ENCODE results near the gene IL1F10. TPM values are rescaled to one million over a fixed set of nuclear protein-coding genes. Genes with fewer than 3 reads are reported as not detected.

IL1F10 gene
- polyA plus RNA-seq, 1 donor: not detected

- no peak for DNase-seq
- Histone ChIP-seq H3K4me1 (ENCODE audit: control insufficient read depth, insufficient read depth, low read length) (no peaks in the 10 kb centered on the region), H3K9me3 (ENCODE audit: control insufficient read depth, low read depth, low read length) (no peaks in the 10 kb centered on the region), H3K4me3 (ENCODE audit: low read length) (no peak overlapping the region), H3K27me3 (ENCODE audit: control insufficient read depth, insufficient read depth, low read length) (no peaks in the 10 kb centered on the region), H3K27ac (ENCODE audit: low read length) (no peak overlapping the region), H3K36me3 (ENCODE audit: control insufficient read depth, insufficient read depth, low read length) (no peaks in the 10 kb centered on the region)
- no CpG with 5 or more reads among the region's 6 CpGs for WGBS (ENCODE audit: insufficient coverage, low lambda C conversion rate)
These were observed 44.1 kb downstream of the IL1F10 start for GRCh38 chr2:113111823-113112287.

- WGBS (ENCODE audit: insufficient coverage, low lambda C conversion rate): 90% methylated on average over 2 of the region's 8 CpGs
- no peaks in the 10 kb centered on the region for H3K9me3 ChIP-seq (ENCODE audit: control insufficient read depth, low read depth, low read length)
- H3K4me3 ChIP-seq (ENCODE audit: low read length): no peak overlapping the region
- H3K36me3 ChIP-seq (ENCODE audit: control insufficient read depth, insufficient read depth, low read length): no peaks in the 10 kb centered on the region
- no peaks in the 10 kb centered on the region for H3K4me1 ChIP-seq (ENCODE audit: control insufficient read depth, insufficient read depth, low read length)
- no peaks in the 10 kb centered on the region for H3K27me3 ChIP-seq (ENCODE audit: control insufficient read depth, insufficient read depth, low read length)
- no peak overlapping the region for H3K27ac ChIP-seq (ENCODE audit: low read length)
- DNase-seq: no peak
These were observed 44.7 kb downstream of the IL1F10 start for GRCh38 chr2:113112441-113112840.

GRCh38 chr2:113112871-113113270 lies 45.1 kb downstream of the IL1F10 start:
- WGBS (ENCODE audit: insufficient coverage, low lambda C conversion rate): no CpG with 5 or more reads among the region's 6 CpGs
- Histone ChIP-seq H3K4me1 (ENCODE audit: control insufficient read depth, insufficient read depth, low read length) (no peaks in the 10 kb centered on the region), H3K9me3 (ENCODE audit: control insufficient read depth, low read depth, low read length) (no peaks in the 10 kb centered on the region), H3K27ac (ENCODE audit: low read length) (no peak overlapping the region), H3K27me3 (ENCODE audit: control insufficient read depth, insufficient read depth, low read length) (no peaks in the 10 kb centered on the region), H3K4me3 (ENCODE audit: low read length) (no peak overlapping the region), H3K36me3 (ENCODE audit: control insufficient read depth, insufficient read depth, low read length) (no peaks in the 10 kb centered on the region)
- DNase-seq: no peak

- DNase-seq: no peak
- H3K27me3 ChIP-seq (ENCODE audit: control insufficient read depth, insufficient read depth, low read length): no peaks in the 10 kb centered on the region
- H3K36me3 ChIP-seq (ENCODE audit: control insufficient read depth, insufficient read depth, low read length): no peaks in the 10 kb centered on the region
- no peaks in the 10 kb centered on the region for H3K4me1 ChIP-seq (ENCODE audit: control insufficient read depth, insufficient read depth, low read length)
- no peak overlapping the region for H3K4me3 ChIP-seq (ENCODE audit: low read length)
- no peaks in the 10 kb centered on the region for H3K9me3 ChIP-seq (ENCODE audit: control insufficient read depth, low read depth, low read length)
- no peak overlapping the region for H3K27ac ChIP-seq (ENCODE audit: low read length)
- WGBS (ENCODE audit: insufficient coverage, low lambda C conversion rate): no CpG with 5 or more reads among the region's 3 CpGs
These were observed 46.0 kb downstream of the IL1F10 start for GRCh38 chr2:113113807-113114206.

- no peak for DNase-seq
- 83% methylated on average over 1 of the region's 6 CpGs for WGBS (ENCODE audit: insufficient coverage, low lambda C conversion rate)
- Histone ChIP-seq H3K27me3 (ENCODE audit: control insufficient read depth, insufficient read depth, low read length) (no peaks in the 10 kb centered on the region), H3K4me3 (ENCODE audit: low read length) (no peak overlapping the region), H3K9me3 (ENCODE audit: control insufficient read depth, low read depth, low read length) (no peaks in the 10 kb centered on the region), H3K4me1 (ENCODE audit: control insufficient read depth, insufficient read depth, low read length) (no peaks in the 10 kb centered on the region), H3K36me3 (ENCODE audit: control insufficient read depth, insufficient read depth, low read length) (no peaks in the 10 kb centered on the region), H3K27ac (ENCODE audit: low read length) (no peak overlapping the region)
These were observed 46.6 kb downstream of the IL1F10 start for GRCh38 chr2:113114224-113114945.

GRCh38 chr2:113114996-113115395 lies 47.2 kb downstream of the IL1F10 start:
- no CpG with 5 or more reads among the region's 4 CpGs for WGBS (ENCODE audit: insufficient coverage, low lambda C conversion rate)
- Histone ChIP-seq H3K4me1 (ENCODE audit: control insufficient read depth, insufficient read depth, low read length) (no peaks in the 10 kb centered on the region), H3K4me3 (ENCODE audit: low read length) (no peak overlapping the region), H3K36me3 (ENCODE audit: control insufficient read depth, insufficient read depth, low read length) (no peaks in the 10 kb centered on the region), H3K9me3 (ENCODE audit: control insufficient read depth, low read depth, low read length) (no peaks in the 10 kb centered on the region), H3K27me3 (ENCODE audit: control insufficient read depth, insufficient read depth, low read length) (no peaks in the 10 kb centered on the region), H3K27ac (ENCODE audit: low read length) (no peak overlapping the region)
- no peak for DNase-seq

GRCh38 chr2:113116100-113116958 lies 48.6 kb downstream of the IL1F10 start:
- Histone ChIP-seq H3K4me1 (ENCODE audit: control insufficient read depth, insufficient read depth, low read length) (no peaks in the 10 kb centered on the region), H3K27me3 (ENCODE audit: control insufficient read depth, insufficient read depth, low read length) (no peaks in the 10 kb centered on the region), H3K36me3 (ENCODE audit: control insufficient read depth, insufficient read depth, low read length) (no peaks in the 10 kb centered on the region), H3K27ac (ENCODE audit: low read length) (no peak overlapping the region), H3K9me3 (ENCODE audit: control insufficient read depth, low read depth, low read length) (no peaks in the 10 kb centered on the region), H3K4me3 (ENCODE audit: low read length) (no peak overlapping the region)
- 90% methylated on average over 2 of the region's 10 CpGs for WGBS (ENCODE audit: insufficient coverage, low lambda C conversion rate)
- no peak for DNase-seq

GRCh38 chr2:113117541-113118262 lies 49.9 kb downstream of the IL1F10 start:
- Histone ChIP-seq H3K27ac (ENCODE audit: low read length) (no peak overlapping the region), H3K4me1 (ENCODE audit: control insufficient read depth, insufficient read depth, low read length) (no peaks in the 10 kb centered on the region), H3K36me3 (ENCODE audit: control insufficient read depth, insufficient read depth, low read length) (no peaks in the 10 kb centered on the region), H3K9me3 (ENCODE audit: control insufficient read depth, low read depth, low read length) (no peaks in the 10 kb centered on the region), H3K4me3 (ENCODE audit: low read length) (no peak overlapping the region), H3K27me3 (ENCODE audit: control insufficient read depth, insufficient read depth, low read length) (no peaks in the 10 kb centered on the region)
- no CpG with 5 or more reads among the region's 9 CpGs for WGBS (ENCODE audit: insufficient coverage, low lambda C conversion rate)
- no peak for DNase-seq

GRCh38 chr2:113118263-113118657 lies 50.5 kb downstream of the IL1F10 start:
- no peak for DNase-seq
- no peak overlapping the region for H3K27ac ChIP-seq (ENCODE audit: low read length)
- no peak overlapping the region for H3K4me3 ChIP-seq (ENCODE audit: low read length)

GRCh38 chr2:113119111-113119510 lies 51.3 kb downstream of the IL1F10 start:
- Histone ChIP-seq H3K4me3 (ENCODE audit: low read length) (no peak overlapping the region), H3K9me3 (ENCODE audit: control insufficient read depth, low read depth, low read length) (no peaks in the 10 kb centered on the region), H3K27me3 (ENCODE audit: control insufficient read depth, insufficient read depth, low read length) (no peaks in the 10 kb centered on the region), H3K36me3 (ENCODE audit: control insufficient read depth, insufficient read depth, low read length) (no peaks in the 10 kb centered on the region), H3K4me1 (ENCODE audit: control insufficient read depth, insufficient read depth, low read length) (no peaks in the 10 kb centered on the region), H3K27ac (ENCODE audit: low read length) (no peak overlapping the region)
- no peak for DNase-seq
- no CpG with 5 or more reads among the region's 2 CpGs for WGBS (ENCODE audit: insufficient coverage, low lambda C conversion rate)

More at GRCh38 chr2:113118263-113118657, 50.5 kb downstream of the IL1F10 start:
- H3K36me3 ChIP-seq (ENCODE audit: control insufficient read depth, insufficient read depth, low read length): no peaks in the 10 kb centered on the region
- no peaks in the 10 kb centered on the region for H3K4me1 ChIP-seq (ENCODE audit: control insufficient read depth, insufficient read depth, low read length)
- H3K27me3 ChIP-seq (ENCODE audit: control insufficient read depth, insufficient read depth, low read length): no peaks in the 10 kb centered on the region
- H3K9me3 ChIP-seq (ENCODE audit: control insufficient read depth, low read depth, low read length): no peaks in the 10 kb centered on the region
- WGBS (ENCODE audit: insufficient coverage, low lambda C conversion rate): 80% methylated on average over 1 of the region's 2 CpGs
